Suprapubic skin (tissue), 3 donors: ENCODE measurements around the gene RPS4Y1.

Experiments used
- EP300 ChIP-seq: sonication (generic); formaldehyde crosslinking; IDR thresholded peaks from one replicate; pipeline ENCODE4 v1.6.1; 2017; ENCODE audit warnings: antibody characterized with exemption
- TF ChIP-seq, protein P1 (sequence below), 2 donors: fragments of 200-600 bp in 1 of 2; fragments of 450-650 bp in 1 of 2; sonication (generic) in 1 of 2; IDR thresholded peaks; one replicate each; pipeline ENCODE4 v1.5.1; 2016 to 2019; ENCODE audit warnings: antibody characterized with exemption in 2 of 2, mild to moderate bottlenecking in 1 of 2, moderate library complexity in 1 of 2

DNA sequence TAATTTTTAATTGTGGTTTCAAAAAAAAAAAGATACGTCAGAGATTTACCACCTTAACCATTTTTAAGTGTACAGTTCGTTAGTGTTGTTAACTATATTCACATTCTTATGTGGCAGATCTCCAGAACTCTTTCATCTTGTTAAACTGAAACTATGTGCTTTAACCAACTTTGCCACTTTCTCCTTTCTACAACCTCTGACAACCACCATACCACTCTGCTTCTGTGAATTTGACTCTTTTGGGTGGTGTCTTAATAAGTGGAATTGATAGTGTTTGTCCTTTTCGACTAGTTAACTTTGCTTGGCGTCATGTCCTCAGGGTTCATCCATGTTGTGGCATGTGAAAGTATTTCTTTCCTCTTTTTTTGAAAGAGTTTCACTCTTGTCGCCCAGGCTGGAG is 15.7 kb downstream of the RPS4Y1 start:
- no peak for TF ChIP-seq EP300
- TF ChIP-seq, protein P1, sequence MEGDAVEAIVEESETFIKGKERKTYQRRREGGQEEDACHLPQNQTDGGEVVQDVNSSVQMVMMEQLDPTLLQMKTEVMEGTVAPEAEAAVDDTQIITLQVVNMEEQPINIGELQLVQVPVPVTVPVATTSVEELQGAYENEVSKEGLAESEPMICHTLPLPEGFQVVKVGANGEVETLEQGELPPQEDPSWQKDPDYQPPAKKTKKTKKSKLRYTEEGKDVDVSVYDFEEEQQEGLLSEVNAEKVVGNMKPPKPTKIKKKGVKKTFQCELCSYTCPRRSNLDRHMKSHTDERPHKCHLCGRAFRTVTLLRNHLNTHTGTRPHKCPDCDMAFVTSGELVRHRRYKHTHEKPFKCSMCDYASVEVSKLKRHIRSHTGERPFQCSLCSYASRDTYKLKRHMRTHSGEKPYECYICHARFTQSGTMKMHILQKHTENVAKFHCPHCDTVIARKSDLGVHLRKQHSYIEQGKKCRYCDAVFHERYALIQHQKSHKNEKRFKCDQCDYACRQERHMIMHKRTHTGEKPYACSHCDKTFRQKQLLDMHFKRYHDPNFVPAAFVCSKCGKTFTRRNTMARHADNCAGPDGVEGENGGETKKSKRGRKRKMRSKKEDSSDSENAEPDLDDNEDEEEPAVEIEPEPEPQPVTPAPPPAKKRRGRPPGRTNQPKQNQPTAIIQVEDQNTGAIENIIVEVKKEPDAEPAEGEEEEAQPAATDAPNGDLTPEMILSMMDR (IDR thresholded peaks at IDR 0.05): no peak
